MCF 10A (cell line): Measurements from ENCODE around the gene TMEM190. TPM values are rescaled to one million over a fixed set of nuclear protein-coding genes. Genes with fewer than 3 reads are reported as not detected.

Experiments used
- BruUV-seq: library from RNA; stranded (reverse); fragments of 400-500 nt; replicated peaks from 2 replicates; lab custom pipeline; 2021; lab: Mats Ljungman, UMichigan
- CTCF ChIA-PET: fragments of 300-600 bp; sonication (Branson Sonifier 250); formaldehyde crosslinking; extraction: SDS; loops from one replicate; lab custom pipeline; 2021; ENCODE audit warnings: antibody characterized with exemption, inconsistent platforms; lab: Yijun Ruan, JAX
- POLR2A ChIA-PET: fragments of 300-600, 350-650 bp; sonication (Branson Sonifier 250); formaldehyde crosslinking; extraction: SDS; loops from one replicate; lab custom pipeline; 2020; ENCODE audit warnings: antibody characterized with exemption, inconsistent platforms; lab: Yijun Ruan, JAX
- DNase-seq: peaks from one replicate; pipeline ENCODE4 v3.0.0-alpha.2; 2018; ENCODE audit not compliant: unreplicated experiment
- H3K27ac Mint-ChIP-seq: one replicate; pipeline ENCODE4 v1.8.0; 2022; ENCODE audit warnings: mild to moderate bottlenecking, low read depth, mixed read lengths; ENCODE audit not compliant: unreplicated experiment
- H3K27me3 Mint-ChIP-seq: one replicate; pipeline ENCODE4 v1.8.0; 2022; ENCODE audit warnings: mixed read lengths; ENCODE audit not compliant: insufficient read depth, unreplicated experiment
- H3K36me3 Mint-ChIP-seq: one replicate; pipeline ENCODE4 v1.8.0; 2022; ENCODE audit warnings: mild to moderate bottlenecking, moderate library complexity, mixed read lengths; ENCODE audit not compliant: insufficient read depth, unreplicated experiment
- H3K4me1 Mint-ChIP-seq: one replicate; pipeline ENCODE4 v1.8.0; 2022; ENCODE audit warnings: mixed read lengths; ENCODE audit not compliant: insufficient read depth, unreplicated experiment
- H3K4me3 Mint-ChIP-seq: one replicate; pipeline ENCODE4 v1.8.0; 2022; ENCODE audit warnings: mild to moderate bottlenecking, moderate library complexity, mixed read lengths; ENCODE audit not compliant: unreplicated experiment
- H3K9me3 Mint-ChIP-seq: one replicate; pipeline ENCODE4 v1.8.0; 2022; ENCODE audit warnings: mixed read lengths; ENCODE audit not compliant: unreplicated experiment
- intact Hi-C: fragments of 100-400 bp; cut with micrococcal nuclease; formaldehyde crosslinking; loops from 2 replicates; pipeline ENCODE4 v1.14.1; 2022
- total RNA-seq: library from RNA; stranded (reverse); gene quantifications from 2 replicates; pipeline ENCODE4 v1.2.3, GENCODE V29; 2022
- TF ChIP-seq, protein P1 (sequence below): fragments of 200-600 bp; IDR thresholded peaks from one replicate; pipeline ENCODE4 v1.8.0; 2022; ENCODE audit warnings: antibody characterized with exemption, mild to moderate bottlenecking; ENCODE audit not compliant: unreplicated experiment

The TMEM190 gene
- total RNA-seq, 1 experiment from 2014 or later = 0.58 TPM

DNA sequence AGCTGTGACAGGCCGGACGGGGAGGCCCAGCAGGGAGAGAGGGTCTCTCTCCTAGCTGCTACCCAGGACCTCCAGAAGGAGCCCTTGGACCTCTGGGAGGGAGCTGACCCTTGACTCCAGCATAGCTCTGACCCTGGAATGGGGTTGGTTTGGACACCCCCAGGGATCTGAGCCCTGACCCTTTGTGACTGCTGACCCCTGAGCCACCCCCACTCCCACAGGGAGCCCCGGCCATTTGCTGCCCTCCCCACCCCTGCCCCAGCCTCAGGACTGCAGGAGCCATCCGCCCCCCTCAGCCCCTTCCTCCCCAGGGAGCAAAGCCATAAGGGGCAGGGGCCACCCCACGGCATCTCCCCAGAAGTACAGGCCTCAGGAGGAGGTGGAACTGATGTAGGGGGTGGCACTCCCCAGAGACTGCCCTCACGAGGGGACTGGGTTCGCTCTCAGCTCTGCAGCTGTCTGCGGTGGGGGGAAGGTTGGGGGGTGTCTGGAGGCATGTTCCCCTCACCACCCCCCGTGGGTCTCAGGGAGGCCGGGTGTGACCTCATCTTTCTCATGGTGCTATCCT is 29.1 kb upstream of the TMEM190 start:
- H3K4me1 Mint-ChIP-seq = peaks cover 22% of the 10 kb centered on the region
- no peak for DNase-seq
- H3K27ac Mint-ChIP-seq = no peak overlapping the region
- ChIA-PET POLR2A (interaction anchor here (1.1 to 1.3 kb wide), 2 partner anchors 10 to 88 kb away, joined by 3 to 4 read pairs; no protein-coding TSS in a partner anchor), CTCF (interaction anchor here (1.2 to 1.5 kb wide), 3 partner anchors 18 to 46 kb away, joined by 3 to 5 read pairs (median 4); no protein-coding TSS in a partner anchor)
- peaks cover 31% of the 10 kb centered on the region for H3K36me3 Mint-ChIP-seq
- no peak overlapping the region for H3K4me3 Mint-ChIP-seq
- H3K9me3 Mint-ChIP-seq = no peaks in the 10 kb centered on the region
- intact Hi-C loops = no loop called here
- H3K27me3 Mint-ChIP-seq = no peaks in the 10 kb centered on the region
- TF ChIP-seq, protein P1, sequence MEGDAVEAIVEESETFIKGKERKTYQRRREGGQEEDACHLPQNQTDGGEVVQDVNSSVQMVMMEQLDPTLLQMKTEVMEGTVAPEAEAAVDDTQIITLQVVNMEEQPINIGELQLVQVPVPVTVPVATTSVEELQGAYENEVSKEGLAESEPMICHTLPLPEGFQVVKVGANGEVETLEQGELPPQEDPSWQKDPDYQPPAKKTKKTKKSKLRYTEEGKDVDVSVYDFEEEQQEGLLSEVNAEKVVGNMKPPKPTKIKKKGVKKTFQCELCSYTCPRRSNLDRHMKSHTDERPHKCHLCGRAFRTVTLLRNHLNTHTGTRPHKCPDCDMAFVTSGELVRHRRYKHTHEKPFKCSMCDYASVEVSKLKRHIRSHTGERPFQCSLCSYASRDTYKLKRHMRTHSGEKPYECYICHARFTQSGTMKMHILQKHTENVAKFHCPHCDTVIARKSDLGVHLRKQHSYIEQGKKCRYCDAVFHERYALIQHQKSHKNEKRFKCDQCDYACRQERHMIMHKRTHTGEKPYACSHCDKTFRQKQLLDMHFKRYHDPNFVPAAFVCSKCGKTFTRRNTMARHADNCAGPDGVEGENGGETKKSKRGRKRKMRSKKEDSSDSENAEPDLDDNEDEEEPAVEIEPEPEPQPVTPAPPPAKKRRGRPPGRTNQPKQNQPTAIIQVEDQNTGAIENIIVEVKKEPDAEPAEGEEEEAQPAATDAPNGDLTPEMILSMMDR = no peak
- BruUV-seq = no TSS peak

DNA sequence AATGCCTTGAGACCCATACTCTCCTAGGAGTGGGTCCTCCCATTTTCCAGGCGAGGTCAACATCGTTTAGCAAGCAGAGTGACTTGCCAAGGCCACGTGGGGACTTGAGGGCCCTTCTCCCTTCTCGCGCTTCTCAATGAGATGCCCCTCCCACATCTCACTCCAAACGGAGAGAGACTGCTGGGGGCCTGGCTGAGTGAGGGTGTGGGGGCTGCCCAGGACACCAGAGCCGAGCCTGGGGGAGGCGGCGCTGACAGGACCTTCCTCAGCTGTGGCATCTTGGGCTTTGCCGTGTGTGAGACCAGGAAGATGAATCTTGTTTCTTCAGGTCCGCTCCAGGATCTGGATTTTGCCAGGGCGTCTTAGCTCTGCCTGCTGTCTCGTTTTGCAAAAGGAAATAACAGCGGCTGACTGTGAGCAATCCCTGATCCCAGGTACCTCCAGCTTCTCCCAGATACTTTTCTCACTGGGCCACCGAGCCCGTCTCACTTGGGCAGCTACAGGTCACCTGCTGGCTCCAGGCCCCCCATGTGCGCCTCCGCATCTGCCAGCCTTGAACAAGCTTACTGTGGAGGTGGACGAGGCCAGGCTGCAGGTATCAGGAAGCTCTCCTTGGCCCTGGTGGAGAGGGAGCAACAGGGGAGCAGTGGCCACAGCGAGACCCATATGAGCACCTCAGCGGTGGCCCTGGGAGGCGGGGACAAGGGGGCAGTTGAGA is 28.1 kb upstream of the TMEM190 start:
- CTCF ChIA-PET = interaction anchor here (0.7 to 1.5 kb wide), 4 partner anchors 8 to 47 kb away, joined by 3 to 8 read pairs (median 4); no protein-coding TSS in a partner anchor
- BruUV-seq = no TSS peak
- POLR2A ChIA-PET = interaction anchor here (0.6 to 1.5 kb wide), 6 partner anchors 9 to 89 kb away, joined by 3 to 4 read pairs (median 3); partner anchors contain the start of gene KMT5C
- DNase-seq = no peak
- H3K4me1 Mint-ChIP-seq = peaks cover 30% of the 10 kb centered on the region
- no peak overlapping the region for H3K4me3 Mint-ChIP-seq
- H3K27ac Mint-ChIP-seq = no peak overlapping the region
- H3K27me3 Mint-ChIP-seq = no peaks in the 10 kb centered on the region
- H3K9me3 Mint-ChIP-seq = no peaks in the 10 kb centered on the region
- intact Hi-C loops = no loop called here
- peaks cover 25% of the 10 kb centered on the region for H3K36me3 Mint-ChIP-seq
- TF ChIP-seq, protein P1 = no peak

DNA sequence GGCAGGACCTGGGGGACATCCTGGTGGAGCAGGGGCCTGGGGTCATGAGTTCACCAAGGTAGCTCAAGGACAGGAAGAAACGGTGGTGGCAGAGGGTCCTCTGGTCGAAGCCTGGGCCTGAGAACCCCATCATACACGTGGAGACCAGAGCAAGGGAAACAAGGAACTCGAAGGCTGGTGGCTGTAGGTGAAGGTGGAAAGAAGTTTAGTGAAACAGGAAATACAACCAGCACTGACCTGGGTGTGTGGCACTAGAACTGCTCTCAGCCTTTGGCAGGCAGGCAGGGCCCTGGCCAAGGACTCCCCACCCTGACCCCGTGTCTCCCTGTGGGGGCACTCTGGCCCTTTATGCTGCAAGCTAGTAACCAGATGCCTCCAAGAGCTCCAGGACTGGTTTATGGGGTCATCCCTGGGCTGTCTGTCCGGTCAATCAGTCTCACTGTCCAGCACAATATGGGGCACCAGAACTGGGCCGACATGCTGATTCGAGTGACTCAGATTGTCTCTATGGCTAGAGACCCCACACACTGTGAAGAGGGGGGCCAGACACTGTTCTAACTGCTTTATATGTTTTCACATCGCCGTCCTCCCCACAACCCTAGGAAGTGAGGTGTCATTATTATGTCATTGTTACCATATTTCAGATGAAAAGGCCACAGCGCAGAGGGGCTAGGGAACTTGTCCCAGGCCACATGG is 25.9 kb upstream of the TMEM190 start:
- POLR2A ChIA-PET = interaction anchor here (0.7 to 0.9 kb wide), 3 partner anchors 18 to 307 kb away, joined by 3 to 4 read pairs (median 4); no protein-coding TSS in a partner anchor
- H3K27ac Mint-ChIP-seq = no peak overlapping the region
- intact Hi-C loops = no loop called here
- H3K36me3 Mint-ChIP-seq = peaks cover 13% of the 10 kb centered on the region
- BruUV-seq = no TSS peak
- H3K4me3 Mint-ChIP-seq = no peak overlapping the region
- H3K4me1 Mint-ChIP-seq = peaks cover 19% of the 10 kb centered on the region
- DNase-seq = no peak
- no peaks in the 10 kb centered on the region for H3K9me3 Mint-ChIP-seq
- CTCF ChIA-PET = interaction anchor here (0.8 to 1.8 kb wide), 4 partner anchors 12 to 153 kb away, joined by 3 to 5 read pairs (median 5); no protein-coding TSS in a partner anchor
- H3K27me3 Mint-ChIP-seq = no peaks in the 10 kb centered on the region
- TF ChIP-seq, protein P1 = no peak
